Ishikawa (cell line): ENCODE data around the gene MELTF.

ENCODE experiments used
- CEBPB ChIP-seq: IDR thresholded peaks from 2 replicates; pipeline ENCODE4 v1.6.1; 2012
- CREB1 ChIP-seq: IDR thresholded peaks from 2 replicates; pipeline ENCODE4 v1.6.1; 2012; ENCODE audit warnings: low read depth
- EGR1 ChIP-seq: IDR thresholded peaks from 2 replicates; pipeline ENCODE4 v1.6.1; 2012
- EP300 ChIP-seq: IDR thresholded peaks from 2 replicates; pipeline ENCODE4 v1.6.1; 2012; ENCODE audit warnings: borderline replicate concordance
- FOXM1 ChIP-seq: IDR thresholded peaks from 2 replicates; pipeline ENCODE4 v1.6.1; 2012; ENCODE audit warnings: low read depth, borderline replicate concordance
- MAX ChIP-seq: IDR thresholded peaks from 2 replicates; pipeline ENCODE4 v1.6.1; 2012
- NFIC ChIP-seq: IDR thresholded peaks from 2 replicates; pipeline ENCODE4 v1.6.1; 2012
- RAD21 ChIP-seq: IDR thresholded peaks from 2 replicates; pipeline ENCODE4 v1.6.1; 2012; ENCODE audit warnings: low read depth
- REST ChIP-seq: IDR thresholded peaks from 2 replicates; pipeline ENCODE4 v1.6.1; 2012; ENCODE audit warnings: low read depth, mild to moderate bottlenecking
- TAF1 ChIP-seq: IDR thresholded peaks from 2 replicates; pipeline ENCODE4 v1.6.1; 2012; ENCODE audit warnings: low read depth, mild to moderate bottlenecking
- TCF12 ChIP-seq: IDR thresholded peaks from 2 replicates; pipeline ENCODE4 v1.6.1; 2012; ENCODE audit warnings: low read depth
- TEAD4 ChIP-seq: IDR thresholded peaks from 2 replicates; pipeline ENCODE4 v1.6.1; 2012
- USF1 ChIP-seq: IDR thresholded peaks from 2 replicates; pipeline ENCODE4 v1.6.1; 2012
- YY1 ChIP-seq: IDR thresholded peaks from 2 replicates; pipeline ENCODE4 v1.6.1; 2012; ENCODE audit warnings: low read depth
- ZBTB7A ChIP-seq: IDR thresholded peaks from 2 replicates; pipeline ENCODE4 v1.6.1; 2012; ENCODE audit warnings: low read depth

MELTF gene

GRCh38 chr3:196981657-196982056, 48.0 kb downstream of the MELTF start:
- no peak for TF ChIP-seq CREB1
- TF ChIP-seq YY1, result no peak
- no peak for TF ChIP-seq USF1
- no peak for TF ChIP-seq REST
- no peak for TF ChIP-seq TAF1
- TF ChIP-seq NFIC, result no peak
- TF ChIP-seq EP300, result no peak
- no peak for TF ChIP-seq EGR1
- TF ChIP-seq MAX, result no peak
- no peak for TF ChIP-seq ZBTB7A

- no peak for TF ChIP-seq EGR1
- no peak for TF ChIP-seq CREB1
- TF ChIP-seq TCF12, result no peak
- no peak for TF ChIP-seq RAD21
- TF ChIP-seq TAF1, result no peak
- no peak for TF ChIP-seq MAX
- TF ChIP-seq FOXM1, result no peak
- TF ChIP-seq YY1, result no peak
- no peak for TF ChIP-seq USF1
- no peak for TF ChIP-seq CEBPB
- TF ChIP-seq ZBTB7A, result no peak
- TF ChIP-seq EP300, result no peak
- TF ChIP-seq NFIC, result no peak
- no peak for TF ChIP-seq REST
- no peak for TF ChIP-seq TEAD4
These were observed 50.1 kb downstream of the MELTF start for GRCh38 chr3:196979545-196979944.

GRCh38 chr3:196976941-196977340, 52.7 kb downstream of the MELTF start:
- TF ChIP-seq ZBTB7A (no peak), TEAD4 (no peak), CEBPB (no peak), REST (no peak), RAD21 (no peak), YY1 (no peak), TAF1 (no peak), USF1 (no peak), FOXM1 (no peak), MAX (no peak), NFIC (no peak), EP300 (no peak), TCF12 (no peak), EGR1 (no peak), CREB1 (no peak)

- TF ChIP-seq EGR1 (no peak), EP300 (no peak), YY1 (no peak), RAD21 (no peak)
These were observed 54.3 kb downstream of the MELTF start for GRCh38 chr3:196975349-196975748.
